ENCODE data around the gene ANAPC16.

Gene ANAPC16

DNA sequence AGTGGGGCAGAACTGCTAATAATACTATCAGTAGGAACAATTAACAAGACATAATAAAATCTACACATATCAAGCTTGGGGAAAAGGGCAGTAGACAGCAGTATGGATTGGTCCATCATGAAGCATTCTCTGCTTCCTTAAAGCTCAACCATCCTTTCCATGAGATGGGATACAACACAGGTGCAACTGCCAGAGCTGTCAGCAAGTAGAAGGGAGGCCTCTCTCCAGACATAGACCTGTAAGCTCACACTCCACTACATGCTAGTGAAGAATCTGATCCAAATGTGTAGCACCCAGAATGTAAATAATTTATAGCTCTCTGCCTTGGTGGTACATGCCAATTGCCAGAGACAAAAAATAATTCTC, 41.5 kb upstream of the ANAPC16 start:
- H3K27me3 ChIP-seq (ENCODE audit: insufficient read depth, poor library complexity, severe bottlenecking) = no peaks in the 10 kb centered on the region
- H3K4me3 ChIP-seq (replicated peaks; ENCODE audit: insufficient read depth, low read length) = no peak overlapping the region
- TF ChIP-seq, protein P1, sequence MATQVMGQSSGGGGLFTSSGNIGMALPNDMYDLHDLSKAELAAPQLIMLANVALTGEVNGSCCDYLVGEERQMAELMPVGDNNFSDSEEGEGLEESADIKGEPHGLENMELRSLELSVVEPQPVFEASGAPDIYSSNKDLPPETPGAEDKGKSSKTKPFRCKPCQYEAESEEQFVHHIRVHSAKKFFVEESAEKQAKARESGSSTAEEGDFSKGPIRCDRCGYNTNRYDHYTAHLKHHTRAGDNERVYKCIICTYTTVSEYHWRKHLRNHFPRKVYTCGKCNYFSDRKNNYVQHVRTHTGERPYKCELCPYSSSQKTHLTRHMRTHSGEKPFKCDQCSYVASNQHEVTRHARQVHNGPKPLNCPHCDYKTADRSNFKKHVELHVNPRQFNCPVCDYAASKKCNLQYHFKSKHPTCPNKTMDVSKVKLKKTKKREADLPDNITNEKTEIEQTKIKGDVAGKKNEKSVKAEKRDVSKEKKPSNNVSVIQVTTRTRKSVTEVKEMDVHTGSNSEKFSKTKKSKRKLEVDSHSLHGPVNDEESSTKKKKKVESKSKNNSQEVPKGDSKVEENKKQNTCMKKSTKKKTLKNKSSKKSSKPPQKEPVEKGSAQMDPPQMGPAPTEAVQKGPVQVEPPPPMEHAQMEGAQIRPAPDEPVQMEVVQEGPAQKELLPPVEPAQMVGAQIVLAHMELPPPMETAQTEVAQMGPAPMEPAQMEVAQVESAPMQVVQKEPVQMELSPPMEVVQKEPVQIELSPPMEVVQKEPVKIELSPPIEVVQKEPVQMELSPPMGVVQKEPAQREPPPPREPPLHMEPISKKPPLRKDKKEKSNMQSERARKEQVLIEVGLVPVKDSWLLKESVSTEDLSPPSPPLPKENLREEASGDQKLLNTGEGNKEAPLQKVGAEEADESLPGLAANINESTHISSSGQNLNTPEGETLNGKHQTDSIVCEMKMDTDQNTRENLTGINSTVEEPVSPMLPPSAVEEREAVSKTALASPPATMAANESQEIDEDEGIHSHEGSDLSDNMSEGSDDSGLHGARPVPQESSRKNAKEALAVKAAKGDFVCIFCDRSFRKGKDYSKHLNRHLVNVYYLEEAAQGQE (IDR thresholded peaks at IDR 0.05; ENCODE audit: insufficient replicate concordance, low read depth) = no peak
- TF ChIP-seq POLR2AphosphoS5 (IDR thresholded peaks at IDR 0.05; ENCODE audit: low read depth) (no peak), SPI1 (IDR thresholded peaks at IDR 0.05; ENCODE audit: borderline replicate concordance, low read depth) (no peak)
- TF ChIP-seq, protein P2, sequence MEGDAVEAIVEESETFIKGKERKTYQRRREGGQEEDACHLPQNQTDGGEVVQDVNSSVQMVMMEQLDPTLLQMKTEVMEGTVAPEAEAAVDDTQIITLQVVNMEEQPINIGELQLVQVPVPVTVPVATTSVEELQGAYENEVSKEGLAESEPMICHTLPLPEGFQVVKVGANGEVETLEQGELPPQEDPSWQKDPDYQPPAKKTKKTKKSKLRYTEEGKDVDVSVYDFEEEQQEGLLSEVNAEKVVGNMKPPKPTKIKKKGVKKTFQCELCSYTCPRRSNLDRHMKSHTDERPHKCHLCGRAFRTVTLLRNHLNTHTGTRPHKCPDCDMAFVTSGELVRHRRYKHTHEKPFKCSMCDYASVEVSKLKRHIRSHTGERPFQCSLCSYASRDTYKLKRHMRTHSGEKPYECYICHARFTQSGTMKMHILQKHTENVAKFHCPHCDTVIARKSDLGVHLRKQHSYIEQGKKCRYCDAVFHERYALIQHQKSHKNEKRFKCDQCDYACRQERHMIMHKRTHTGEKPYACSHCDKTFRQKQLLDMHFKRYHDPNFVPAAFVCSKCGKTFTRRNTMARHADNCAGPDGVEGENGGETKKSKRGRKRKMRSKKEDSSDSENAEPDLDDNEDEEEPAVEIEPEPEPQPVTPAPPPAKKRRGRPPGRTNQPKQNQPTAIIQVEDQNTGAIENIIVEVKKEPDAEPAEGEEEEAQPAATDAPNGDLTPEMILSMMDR (IDR thresholded peaks at IDR 0.05; ENCODE audit: insufficient read depth, low read length) = no peak
- DNase-seq (ENCODE audit: low read depth in 1 of 2, low spot score in 1 of 2) = no peak
- H3K27ac ChIP-seq (replicated peaks) = no peak overlapping the region

DNA sequence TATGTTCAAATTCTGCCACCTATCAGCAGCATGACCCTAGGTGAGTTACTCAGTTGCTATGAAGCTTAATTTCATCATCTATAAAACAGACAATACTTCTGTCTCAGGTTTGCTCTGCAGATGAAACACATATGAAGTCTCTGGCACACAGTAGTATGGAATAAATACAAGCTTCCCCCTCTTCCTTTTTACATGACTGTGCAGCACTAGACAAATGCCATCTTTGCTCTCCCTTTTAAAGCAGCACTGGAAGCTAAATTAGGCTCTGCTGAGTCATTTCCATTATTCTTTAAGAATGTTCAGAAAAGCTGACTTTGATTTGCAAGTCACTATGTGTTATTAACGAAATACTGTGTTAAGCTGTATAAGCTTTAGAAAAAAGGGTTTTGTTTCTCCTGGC, 40.7 kb upstream of the ANAPC16 start:
- Histone ChIP-seq H3K4me3 (replicated peaks; ENCODE audit: insufficient read depth, low read length) (no peak overlapping the region), H3K27me3 (ENCODE audit: insufficient read depth, poor library complexity, severe bottlenecking) (no peaks in the 10 kb centered on the region), H3K27ac (replicated peaks) (no peak overlapping the region)
- TF ChIP-seq, protein P1 (IDR thresholded peaks at IDR 0.05; ENCODE audit: insufficient replicate concordance, low read depth) = no peak
- TF ChIP-seq SPI1 (IDR thresholded peaks at IDR 0.05; ENCODE audit: borderline replicate concordance, low read depth) = no peak
- TF ChIP-seq POLR2AphosphoS5 (IDR thresholded peaks at IDR 0.05; ENCODE audit: low read depth) = no peak
- TF ChIP-seq GABPA (IDR thresholded peaks at IDR 0.05; ENCODE audit: low read depth) = no peak
- TF ChIP-seq, protein P2 (IDR thresholded peaks at IDR 0.05; ENCODE audit: insufficient read depth, low read length) = no peak
- no peak for DNase-seq (ENCODE audit: low read depth in 1 of 2, low spot score in 1 of 2)

DNA sequence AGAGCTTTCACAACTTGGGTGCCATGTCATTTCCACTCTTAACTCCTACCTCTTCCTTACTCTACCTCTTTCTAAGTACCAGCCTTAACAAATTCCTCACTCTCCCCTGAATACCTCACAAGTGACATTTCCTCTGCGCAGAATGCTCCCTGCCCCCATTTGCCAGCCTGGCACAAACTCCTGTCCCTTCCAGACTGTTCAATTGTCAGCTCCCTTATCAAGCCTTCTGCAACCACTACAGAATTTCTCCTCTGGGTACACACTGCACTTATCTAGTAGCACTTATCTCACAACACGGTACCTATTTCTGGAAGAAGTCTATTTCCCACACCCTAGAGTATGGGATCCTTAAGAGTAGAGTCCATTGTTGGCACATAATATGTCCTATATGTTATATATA, 39.1 kb upstream of the ANAPC16 start:
- Histone ChIP-seq H3K4me3 (replicated peaks; ENCODE audit: insufficient read depth, low read length) (no peak overlapping the region), H3K27me3 (ENCODE audit: insufficient read depth, poor library complexity, severe bottlenecking) (no peaks in the 10 kb centered on the region), H3K27ac (replicated peaks) (no peak overlapping the region)
- TF ChIP-seq SPI1 (IDR thresholded peaks at IDR 0.05; ENCODE audit: borderline replicate concordance, low read depth) = no peak
- no peak for TF ChIP-seq POLR2AphosphoS5 (IDR thresholded peaks at IDR 0.05; ENCODE audit: low read depth)
- TF ChIP-seq, protein P2 (IDR thresholded peaks at IDR 0.05; ENCODE audit: insufficient read depth, low read length) = no peak
- no peak for TF ChIP-seq GABPA (IDR thresholded peaks at IDR 0.05; ENCODE audit: low read depth)
- TF ChIP-seq, protein P1 (IDR thresholded peaks at IDR 0.05; ENCODE audit: insufficient replicate concordance, low read depth) = no peak
- DNase-seq (ENCODE audit: low read depth in 1 of 2, low spot score in 1 of 2) = no peak

Data from HL-60 (cell line).